HG03139 (cell line): ENCODE results near the gene GTF2H2.
"Not testable (repeated sequence)": the region's sequence is repeated elsewhere in the genome, so short reads cannot be mapped to it uniquely, and the experiment has no call there.

Experiments
- ATAC-seq: cut with Tn5 transposase; IDR thresholded peaks from one replicate; pipeline ENCODE4 v1.9.1; 2021; ENCODE audit not compliant: unreplicated experiment

Gene GTF2H2

DNA sequence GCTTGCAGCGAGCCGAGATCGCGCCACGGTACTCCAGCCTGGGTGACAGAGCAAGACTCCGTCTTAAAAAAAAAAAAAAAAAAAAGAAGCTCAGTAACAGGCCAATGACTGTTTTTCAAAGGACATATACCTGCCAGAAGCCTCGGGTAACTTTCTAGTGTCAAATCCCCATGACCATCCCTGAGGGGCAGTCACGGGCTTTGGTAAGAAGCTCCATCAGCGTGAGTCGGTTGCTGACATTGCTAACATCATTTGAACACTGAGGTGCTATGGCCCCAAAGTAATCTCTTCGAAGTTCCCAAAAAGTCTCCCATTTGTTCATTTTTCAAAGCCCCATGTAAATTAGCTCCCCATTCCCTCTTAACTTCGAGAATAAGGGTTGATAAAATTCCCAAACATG is 53.9 kb downstream of the GTF2H2 start:
- no peak for ATAC-seq

DNA sequence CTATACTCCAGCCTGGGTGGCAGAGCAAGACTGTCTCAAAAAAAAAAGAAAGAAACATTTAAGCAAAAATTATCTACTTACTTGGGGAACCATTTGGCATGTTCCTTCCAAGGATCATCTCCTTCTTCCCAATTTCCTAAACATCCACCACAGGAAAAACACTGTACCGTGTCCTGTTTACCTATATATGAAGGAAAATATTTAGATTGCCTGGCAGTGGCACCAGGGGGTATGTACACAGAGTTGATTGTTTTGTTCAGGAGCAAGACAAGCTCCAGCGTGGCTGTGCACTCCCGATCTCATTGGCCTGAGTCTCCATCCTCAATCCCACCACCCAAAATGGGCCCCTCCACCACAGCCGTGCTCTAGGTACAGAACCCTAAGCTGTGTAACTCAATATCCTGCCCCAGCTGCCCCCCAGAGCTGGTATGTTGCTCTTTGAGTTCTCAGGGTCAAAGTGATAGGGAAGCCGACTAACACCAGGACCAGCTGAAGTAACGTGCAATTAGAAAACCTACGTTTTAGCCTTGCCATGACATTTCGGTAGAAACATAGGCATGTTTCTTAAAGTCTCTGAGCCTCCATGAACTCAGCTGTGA is 56.2 kb downstream of the GTF2H2 start:
- ATAC-seq = no peak

DNA sequence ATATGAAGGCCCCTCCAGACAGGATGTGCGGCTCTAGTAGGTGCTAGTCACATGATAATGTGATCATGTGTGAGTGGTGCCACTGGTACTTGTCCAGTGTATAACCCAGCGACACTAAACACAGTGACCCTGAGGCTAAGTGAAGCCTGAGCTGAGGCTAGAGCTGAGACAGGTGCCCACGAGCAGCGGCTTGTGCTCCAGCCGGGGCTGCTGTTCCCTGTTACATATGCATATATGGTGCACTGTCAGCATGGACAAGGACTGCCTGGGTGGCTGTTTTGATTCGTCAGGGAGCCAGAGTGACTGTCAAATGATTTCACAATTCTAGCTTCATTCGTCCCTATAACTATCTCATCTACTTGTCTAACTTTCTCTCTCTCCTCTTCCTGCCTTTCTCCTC is 60.5 kb downstream of the GTF2H2 start:
- ATAC-seq = not testable (repeated sequence)
